Raji (cell line): ENCODE results near the gene DNAI7.
A peak's percentile ranks its signal among the peaks of the same experiment; 100 is the strongest.

Experiments
- POLR2A ChIP-seq: IDR thresholded peaks from 2 replicates; pipeline ENCODE4 v1.6.1; 2011; ENCODE audit warnings: low read depth, low read length, control low read depth; ENCODE audit not compliant: insufficient read depth

DNAI7 gene

GRCh38 chr12:25083211-25083610, 111.7 kb downstream of the DNAI7 start:
- TF ChIP-seq POLR2A = no peak

DNA sequence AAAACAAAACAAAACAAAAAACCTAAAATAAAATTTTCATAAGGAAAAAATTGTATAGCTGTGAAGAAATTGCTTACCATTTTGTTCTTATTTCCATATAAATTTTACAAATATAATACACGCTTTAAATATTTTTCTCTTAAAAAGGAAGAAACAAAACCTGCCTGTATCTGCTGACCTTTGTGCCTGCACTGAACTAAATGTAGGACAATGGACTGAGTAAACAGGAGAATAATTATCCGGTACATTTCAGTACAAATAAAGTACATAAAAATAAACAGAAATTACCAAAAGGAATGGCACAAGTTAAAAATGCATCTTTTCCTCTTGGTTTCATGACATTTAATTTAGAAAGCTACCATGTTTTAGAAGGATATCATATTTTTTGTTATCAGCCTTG, 112.3 kb downstream of the DNAI7 start:
- no peak for TF ChIP-seq POLR2A

DNA sequence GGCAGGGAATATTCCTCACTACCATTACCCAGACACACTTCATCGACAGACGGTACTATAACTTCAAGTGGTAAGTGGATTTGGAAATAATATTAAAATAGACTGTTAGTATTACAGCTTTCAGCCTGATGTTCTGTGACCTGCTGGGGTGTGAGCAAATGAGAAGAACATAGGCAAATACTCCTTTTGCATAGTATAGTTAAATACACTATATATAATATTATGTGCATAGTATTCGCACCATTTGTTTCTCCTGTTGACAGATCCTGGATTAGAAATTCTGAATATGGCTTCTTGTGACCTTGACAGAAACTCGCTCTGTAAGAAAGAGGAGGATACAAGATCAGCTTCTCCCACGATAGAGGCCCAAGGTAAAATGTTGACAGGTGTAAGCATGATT, 115.6 kb downstream of the DNAI7 start:
- TF ChIP-seq POLR2A = no peak

DNA sequence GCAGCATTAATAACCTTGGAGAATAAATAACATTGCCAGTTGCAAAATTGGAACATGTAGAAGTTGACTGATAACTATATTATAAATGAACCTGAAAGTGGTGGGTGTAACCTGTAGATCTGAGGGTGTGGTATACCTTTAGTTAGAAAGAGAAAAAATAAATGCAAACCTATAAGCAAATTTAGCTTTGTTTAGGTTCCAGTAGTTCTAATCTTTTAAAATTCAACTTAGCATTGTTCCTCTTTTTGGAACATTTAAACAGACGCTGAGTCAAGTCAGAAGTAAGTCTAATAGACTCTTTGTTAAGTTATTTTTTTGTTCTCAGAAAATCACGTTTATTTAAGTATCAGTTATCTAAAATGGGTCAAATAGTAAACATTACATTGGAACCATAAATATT, 120.0 kb downstream of the DNAI7 start:
- TF ChIP-seq POLR2A = no peak

- TF ChIP-seq POLR2A = no peak
Observed at GRCh38 chr12:25074113-25074512, 120.8 kb downstream of the DNAI7 start.

GRCh38 chr12:25072906-25073650, 121.9 kb downstream of the DNAI7 start:
- TF ChIP-seq POLR2A = no peak

GRCh38 chr12:25071366-25071765, 123.6 kb downstream of the DNAI7 start:
- TF ChIP-seq POLR2A = no peak

- TF ChIP-seq POLR2A = no peak
Observed at GRCh38 chr12:25069224-25069623, 125.7 kb downstream of the DNAI7 start.

- no peak for TF ChIP-seq POLR2A
Observed at GRCh38 chr12:25065035-25065434, 129.9 kb downstream of the DNAI7 start.

GRCh38 chr12:25063873-25064628, 130.9 kb downstream of the DNAI7 start:
- TF ChIP-seq POLR2A = no peak

DNA sequence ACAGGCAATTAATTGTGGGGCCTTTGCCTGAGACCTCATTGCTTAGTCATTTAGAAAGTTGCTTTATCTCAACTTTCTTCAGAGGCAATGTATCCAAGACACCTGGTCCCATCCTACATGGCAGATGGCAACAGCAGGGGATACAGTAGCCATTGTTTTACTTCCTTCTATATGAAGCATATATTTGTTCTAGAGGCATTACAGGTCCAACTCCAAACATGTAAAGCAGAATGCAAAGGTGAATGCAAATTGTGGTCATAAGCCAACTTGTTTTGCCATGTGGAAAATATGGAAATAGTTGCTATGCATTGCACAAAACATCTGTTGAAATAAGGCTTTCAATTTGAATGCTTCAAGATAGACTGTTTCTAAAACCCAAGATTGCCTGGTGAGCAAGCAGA, 136.3 kb downstream of the DNAI7 start:
- TF ChIP-seq POLR2A = peak; percentile 85
